ENCODE data around the gene SERHL2. TPM values are rescaled to one million over a fixed set of nuclear protein-coding genes. Genes with fewer than 3 reads are reported as not detected.
"Not testable (repeated sequence)": the region's sequence is repeated elsewhere in the genome, so short reads cannot be mapped to it uniquely, and the experiment has no call there.

SERHL2 gene
- total RNA-seq (2022) (0.61 and 0.72 TPM in 2 replicates), Bru-seq, nascent RNA (percentile 12 among the genes with signal in this experiment), BruChase-seq, experiment 1, labeled RNA remaining after a 2-hour chase (percentile 20 among the genes with signal in this experiment), BruChase-seq, experiment 2, labeled RNA remaining after a 6-hour chase (percentile 16 among the genes with signal in this experiment)
- long read RNA-seq, partial matches to known transcripts = 0 of 2 reads
- long read RNA-seq, other reads (novel, unspliced or antisense) = 2 of 2 reads

- BruUV-seq (replicated peaks) = no TSS peak
- no peaks in the 10 kb centered on the region for H3K36me3 ChIP-seq (ENCODE audit: control insufficient read depth, insufficient read depth, low read length)
- Mint-ChIP-seq H3K27ac (ENCODE audit: unreplicated experiment) (no peak within 1 kb of the TSS), H3K27me3 (ENCODE audit: insufficient read depth, unreplicated experiment) (no peaks in the 10 kb centered on the region), H3K4me3 (ENCODE audit: unreplicated experiment) (peak within 1 kb of the TSS; percentile 72), H3K9me3 (ENCODE audit: unreplicated experiment) (no peaks in the 10 kb centered on the region), H3K36me3 (ENCODE audit: insufficient read depth, unreplicated experiment) (no peaks in the 10 kb centered on the region), H3K4me1 (ENCODE audit: low read depth, unreplicated experiment) (no peaks in the 10 kb centered on the region)
- TF ChIP-seq, protein P1, sequence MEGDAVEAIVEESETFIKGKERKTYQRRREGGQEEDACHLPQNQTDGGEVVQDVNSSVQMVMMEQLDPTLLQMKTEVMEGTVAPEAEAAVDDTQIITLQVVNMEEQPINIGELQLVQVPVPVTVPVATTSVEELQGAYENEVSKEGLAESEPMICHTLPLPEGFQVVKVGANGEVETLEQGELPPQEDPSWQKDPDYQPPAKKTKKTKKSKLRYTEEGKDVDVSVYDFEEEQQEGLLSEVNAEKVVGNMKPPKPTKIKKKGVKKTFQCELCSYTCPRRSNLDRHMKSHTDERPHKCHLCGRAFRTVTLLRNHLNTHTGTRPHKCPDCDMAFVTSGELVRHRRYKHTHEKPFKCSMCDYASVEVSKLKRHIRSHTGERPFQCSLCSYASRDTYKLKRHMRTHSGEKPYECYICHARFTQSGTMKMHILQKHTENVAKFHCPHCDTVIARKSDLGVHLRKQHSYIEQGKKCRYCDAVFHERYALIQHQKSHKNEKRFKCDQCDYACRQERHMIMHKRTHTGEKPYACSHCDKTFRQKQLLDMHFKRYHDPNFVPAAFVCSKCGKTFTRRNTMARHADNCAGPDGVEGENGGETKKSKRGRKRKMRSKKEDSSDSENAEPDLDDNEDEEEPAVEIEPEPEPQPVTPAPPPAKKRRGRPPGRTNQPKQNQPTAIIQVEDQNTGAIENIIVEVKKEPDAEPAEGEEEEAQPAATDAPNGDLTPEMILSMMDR (IDR thresholded peaks at IDR 0.05; ENCODE audit: insufficient read depth in 1 of 2, low read depth in 1 of 2, low read length in 1 of 2, severe bottlenecking in 1 of 2, unreplicated experiment in 1 of 2) = no peak
- POLR2A ChIA-PET = interaction anchor here (0.6 kb wide), 1 partner anchor 607 kb away, joined by 4 read pairs; no protein-coding TSS in a partner anchor
- H3K4me1 ChIP-seq = peaks cover 7% of the 10 kb centered on the region; the same call in 1 of the 2 replicates
- H3K9me3 ChIP-seq = no peaks in the 10 kb centered on the region
- intact Hi-C loops (cut with micrococcal nuclease; ENCODE audit: unreplicated experiment) = no loop called here
- no peaks in the 10 kb centered on the region for H3K27me3 ChIP-seq (replicated peaks; ENCODE audit: control insufficient read depth, insufficient read depth, low read length)
- CTCF ChIA-PET = no interaction called here
- peak within 1 kb of the TSS; percentile 58 for H3K4me3 ChIP-seq (ENCODE audit: low read depth, low read length)
- peak; percentile 89 to 91 for DNase-seq
These were observed at the start of gene SERHL2 for GRCh38 chr22:42553475-42554361. TSS of gene SERHL2 (plus strand) at chr22:42553956. CDS start at chr22:42554021, 65 bp downstream.

GRCh38 chr22:42508327-42508974 lies 45.3 kb upstream of the SERHL2 start:
- DNase-seq; POLR2A ChIA-PET; BruUV-seq (replicated peaks): not testable (repeated sequence)

GRCh38 chr22:42508975-42509364 lies 44.8 kb upstream of the SERHL2 start:
- H3K4me3 Mint-ChIP-seq (ENCODE audit: unreplicated experiment); H3K4me1 ChIP-seq; BruUV-seq (replicated peaks); H3K36me3 ChIP-seq (ENCODE audit: control insufficient read depth, insufficient read depth, low read length); H3K27me3 ChIP-seq (replicated peaks; ENCODE audit: control insufficient read depth, insufficient read depth, low read length); H3K4me1 Mint-ChIP-seq (ENCODE audit: low read depth, unreplicated experiment); H3K9me3 ChIP-seq; POLR2A ChIA-PET; H3K4me3 ChIP-seq (ENCODE audit: low read depth, low read length); intact Hi-C loops (cut with micrococcal nuclease; ENCODE audit: unreplicated experiment); H3K27ac Mint-ChIP-seq (ENCODE audit: unreplicated experiment); H3K27me3 Mint-ChIP-seq (ENCODE audit: insufficient read depth, unreplicated experiment); H3K9me3 Mint-ChIP-seq (ENCODE audit: unreplicated experiment); DNase-seq; CTCF ChIA-PET: not testable (repeated sequence)
- peaks cover 30% of the 10 kb centered on the region for H3K36me3 Mint-ChIP-seq (ENCODE audit: insufficient read depth, unreplicated experiment)

More at GRCh38 chr22:42508327-42508974, 45.3 kb upstream of the SERHL2 start:
- H3K27ac Mint-ChIP-seq (ENCODE audit: unreplicated experiment); H3K4me1 ChIP-seq; intact Hi-C loops (cut with micrococcal nuclease; ENCODE audit: unreplicated experiment); H3K4me3 ChIP-seq (ENCODE audit: low read depth, low read length); H3K4me3 Mint-ChIP-seq (ENCODE audit: unreplicated experiment); H3K4me1 Mint-ChIP-seq (ENCODE audit: low read depth, unreplicated experiment); H3K9me3 Mint-ChIP-seq (ENCODE audit: unreplicated experiment); H3K36me3 ChIP-seq (ENCODE audit: control insufficient read depth, insufficient read depth, low read length); H3K27me3 ChIP-seq (replicated peaks; ENCODE audit: control insufficient read depth, insufficient read depth, low read length); CTCF ChIA-PET; H3K27me3 Mint-ChIP-seq (ENCODE audit: insufficient read depth, unreplicated experiment); H3K9me3 ChIP-seq: not testable (repeated sequence)
- H3K36me3 Mint-ChIP-seq (ENCODE audit: insufficient read depth, unreplicated experiment) = peaks cover 29% of the 10 kb centered on the region
